ENCODE data around the gene TRIM64.
"Not testable (repeated sequence)": the region's sequence is repeated elsewhere in the genome, so short reads cannot be mapped to it uniquely, and the experiment has no call there.

Gene TRIM64

GRCh38 chr11:89965737-89966136, at the start of gene TRIM64:
Gene TRIM64 (plus strand): TSS chr11:89966037. CDS start chr11:89968504, 2,467 bp downstream.
- DNase-seq = not testable (repeated sequence)

DNA sequence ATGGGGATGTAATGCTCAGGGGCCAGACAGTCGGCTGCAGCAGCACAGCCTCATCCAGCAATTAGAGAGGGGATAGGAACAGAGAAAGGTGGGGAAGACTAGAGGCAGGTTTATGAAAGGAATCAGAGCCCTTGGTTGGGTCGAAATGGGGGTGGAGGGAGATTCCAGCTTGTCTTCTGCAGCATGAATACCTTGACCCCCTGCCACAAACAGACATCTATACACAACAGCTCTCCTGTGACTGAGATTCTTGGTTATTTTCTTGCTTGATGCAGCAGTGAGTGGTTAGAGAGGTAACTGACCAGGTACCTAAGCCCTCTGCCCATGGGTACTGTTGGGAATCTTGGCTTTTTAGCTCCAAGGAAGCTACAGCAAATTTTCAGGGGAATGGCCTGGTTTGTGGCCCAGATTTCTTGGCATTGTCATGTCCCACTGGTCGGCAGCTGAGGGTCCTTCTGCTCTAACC, 43.6 kb upstream of the TRIM64 start, which contains the start of gene TRIM49D1:
Gene TRIM49D1 (minus strand): TSS at position 51 of the 466 bp plus-strand sequence. CDS start 4,535 bp downstream, outside the sequence.
- no peak for DNase-seq

GRCh38 chr11:89923764-89924163, 42.1 kb upstream of the TRIM64 start, which contains the start of gene TRIM49D2:
Gene TRIM49D2 (plus strand): TSS chr11:89924064. CDS start chr11:89926762, 2,698 bp downstream.
- DNase-seq = not testable (repeated sequence)

GRCh38 chr11:89960833-89961232, 5.0 kb upstream of the TRIM64 start:
- DNase-seq = not testable (repeated sequence)
